ENCODE results near the gene ZNF740. TPM values are rescaled to one million over a fixed set of nuclear protein-coding genes. Genes with fewer than 3 reads are reported as not detected.
"Not testable (repeated sequence)": the region's sequence is repeated elsewhere in the genome, so short reads cannot be mapped to it uniquely, and the experiment has no call there.

ZNF740 gene
- total RNA-seq, 1 experiment from 2014 or later, result 6.6 TPM

DNA sequence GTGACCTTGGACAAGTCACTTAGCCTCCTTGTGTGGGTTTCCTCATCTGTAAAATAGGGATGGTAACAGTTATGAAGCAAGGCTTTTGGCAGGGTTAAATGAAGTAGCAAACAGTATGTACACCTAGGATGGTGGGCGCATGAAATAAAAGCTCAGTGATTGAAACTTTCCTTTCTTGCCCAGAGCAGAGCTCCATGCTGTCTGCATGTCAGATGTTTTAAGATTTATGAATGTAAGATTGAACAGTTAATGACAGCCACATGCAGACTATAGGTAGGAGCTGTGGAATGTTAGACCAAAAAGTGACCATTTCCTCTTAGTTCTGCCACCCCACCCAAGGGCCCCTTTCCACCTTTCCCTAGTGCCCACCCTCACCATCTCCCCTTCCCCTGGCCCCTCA lies 14.5 kb downstream of the ZNF740 start:
- no peak for DNase-seq (ENCODE audit: low read depth)

DNA sequence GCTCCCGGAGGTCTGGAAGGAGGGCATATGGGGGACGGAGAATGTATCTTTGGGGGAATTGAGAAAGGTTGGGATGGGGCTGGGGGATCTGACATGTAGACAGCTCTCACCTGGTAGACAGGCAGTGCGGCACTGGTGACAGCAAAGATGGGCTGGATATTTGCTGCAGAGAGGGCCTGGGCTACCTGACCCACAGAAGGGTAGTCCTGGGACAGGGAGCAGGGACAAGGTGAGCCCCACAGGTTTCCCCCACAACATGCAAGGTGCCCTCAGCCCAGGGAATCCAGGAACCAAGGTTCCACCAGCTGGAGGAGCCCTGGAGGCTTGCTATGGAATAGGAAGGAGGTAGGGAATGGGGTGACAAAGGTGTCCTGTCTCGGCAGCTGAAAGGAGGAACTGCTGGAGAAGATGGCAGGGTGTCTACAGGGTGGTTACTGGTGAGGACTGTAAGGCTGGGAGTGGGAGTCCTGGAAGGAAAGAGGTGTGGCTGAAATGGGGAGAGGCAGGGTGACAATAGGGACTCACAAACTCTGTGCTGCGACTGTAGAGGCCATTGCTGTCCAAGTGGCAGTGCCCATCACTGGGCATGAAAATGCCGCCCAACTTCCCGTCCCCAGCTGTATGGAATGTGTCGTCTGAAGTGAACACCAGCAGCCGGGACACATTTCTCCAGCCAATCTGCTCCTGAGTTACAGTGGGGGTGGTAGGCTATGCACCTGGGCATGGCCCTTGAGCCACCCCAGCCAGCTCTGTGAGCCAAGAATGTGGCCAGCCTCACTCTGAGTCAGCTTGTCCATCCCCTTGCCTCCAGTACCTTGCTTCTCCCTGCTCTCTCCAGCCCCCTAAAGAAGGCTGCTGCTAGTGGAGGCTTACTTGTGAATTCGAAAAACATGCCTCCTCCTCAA lies 15.2 kb downstream of the ZNF740 start:
- DNase-seq (ENCODE audit: low read depth), result no peak

- DNase-seq (ENCODE audit: low read depth), result no peak
Measured at GRCh38 chr12:53196486-53196885, 16.0 kb downstream of the ZNF740 start.

DNA sequence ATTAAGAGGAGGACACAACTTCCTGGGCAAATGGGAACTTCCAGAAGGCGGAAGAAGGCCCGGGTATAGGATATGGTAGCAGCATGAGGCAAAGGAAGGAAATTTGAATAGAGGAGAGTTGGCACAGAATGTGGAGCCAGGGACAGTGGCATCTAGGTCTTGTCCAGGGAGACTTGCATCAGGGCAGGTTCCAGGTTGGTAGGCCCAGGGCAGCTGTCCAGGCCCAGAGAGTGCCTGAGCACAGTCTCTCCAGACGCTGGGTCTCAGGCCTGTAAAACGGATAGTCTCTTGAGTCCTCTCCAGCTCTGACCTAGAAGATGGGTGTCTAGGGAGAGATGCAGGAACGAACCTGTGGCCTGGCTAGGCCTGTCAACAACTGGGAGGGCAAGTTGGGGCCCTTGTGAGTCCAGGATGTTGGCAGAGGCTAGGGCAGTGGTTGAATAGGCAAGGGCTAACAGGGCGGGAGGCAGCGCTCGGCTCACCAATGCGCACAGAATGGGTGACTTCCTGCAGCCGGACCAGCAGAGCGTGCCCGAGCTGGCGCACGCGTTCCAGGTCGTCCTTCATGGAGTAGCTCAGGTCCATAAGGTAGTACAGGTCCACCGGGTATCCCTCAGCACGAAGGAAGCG lies 16.6 kb downstream of the ZNF740 start:
- DNase-seq (ENCODE audit: low read depth), result no peak

- DNase-seq (ENCODE audit: low read depth), result no peak
Measured at GRCh38 chr12:53198486-53199110, 18.1 kb downstream of the ZNF740 start.

- DNase-seq (ENCODE audit: low read depth), result no peak
Measured at GRCh38 chr12:53199700-53200099, 19.2 kb downstream of the ZNF740 start.

DNA sequence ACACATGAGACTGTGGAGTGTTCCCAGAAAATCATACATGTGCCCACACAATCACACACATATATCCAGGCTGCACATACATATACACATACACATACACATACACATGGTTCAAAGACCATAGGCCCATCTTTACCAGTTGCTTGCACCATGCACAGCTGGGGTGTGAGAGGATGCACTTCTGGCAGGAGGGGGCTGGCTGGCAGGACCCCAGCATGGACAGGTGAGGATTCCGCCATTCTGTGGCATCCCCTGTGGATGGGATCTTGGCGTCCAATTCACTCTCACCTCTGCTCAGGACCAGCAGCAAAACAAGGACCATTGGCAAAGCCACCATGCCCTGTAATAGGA lies 19.6 kb downstream of the ZNF740 start:
- DNase-seq (ENCODE audit: low read depth), result no peak

- DNase-seq (ENCODE audit: low read depth), result no peak
Measured at GRCh38 chr12:53200458-53201176, 20.1 kb downstream of the ZNF740 start.

- no peak for DNase-seq (ENCODE audit: low read depth)
Measured at GRCh38 chr12:53201177-53201541, 20.6 kb downstream of the ZNF740 start.

- DNase-seq (ENCODE audit: low read depth), result no peak
Measured at GRCh38 chr12:53201639-53202038, 21.1 kb downstream of the ZNF740 start.

- not testable (repeated sequence) for DNase-seq (ENCODE audit: low read depth)
Measured at GRCh38 chr12:53202316-53202715, 21.8 kb downstream of the ZNF740 start.

- no peak for DNase-seq (ENCODE audit: low read depth)
Measured at GRCh38 chr12:53204351-53204750, 23.8 kb downstream of the ZNF740 start.

GRCh38 chr12:53205747-53206419 lies 25.4 kb downstream of the ZNF740 start:
- peak; percentile 80 for DNase-seq (ENCODE audit: low read depth)

DNA sequence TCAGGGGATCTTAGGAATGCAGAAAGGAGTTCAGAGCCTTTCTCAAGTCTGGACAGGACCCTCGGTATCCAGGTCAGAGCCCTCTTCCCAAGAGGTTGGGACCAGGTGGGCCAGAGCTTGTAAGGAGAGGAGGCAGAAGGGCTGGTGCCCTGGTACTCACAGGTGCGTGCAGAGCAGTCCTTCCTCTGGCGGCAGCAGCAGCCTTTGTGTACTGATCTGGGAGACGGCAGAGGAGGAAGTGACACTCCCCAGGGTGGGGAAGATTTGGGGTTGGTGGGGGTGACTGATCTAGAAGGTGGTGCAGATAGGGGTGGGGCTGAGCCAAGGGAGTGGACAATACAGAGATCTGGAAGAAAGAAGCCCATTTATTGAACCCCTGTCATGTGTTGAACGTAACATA lies 26.5 kb downstream of the ZNF740 start, which contains the start of gene ITGB7:
Gene ITGB7 (minus strand): TSS at position 210 of the 400 bp plus-strand sequence. CDS start 6,808 bp downstream, outside the sequence.
- no peak for DNase-seq (ENCODE audit: low read depth)

DNA sequence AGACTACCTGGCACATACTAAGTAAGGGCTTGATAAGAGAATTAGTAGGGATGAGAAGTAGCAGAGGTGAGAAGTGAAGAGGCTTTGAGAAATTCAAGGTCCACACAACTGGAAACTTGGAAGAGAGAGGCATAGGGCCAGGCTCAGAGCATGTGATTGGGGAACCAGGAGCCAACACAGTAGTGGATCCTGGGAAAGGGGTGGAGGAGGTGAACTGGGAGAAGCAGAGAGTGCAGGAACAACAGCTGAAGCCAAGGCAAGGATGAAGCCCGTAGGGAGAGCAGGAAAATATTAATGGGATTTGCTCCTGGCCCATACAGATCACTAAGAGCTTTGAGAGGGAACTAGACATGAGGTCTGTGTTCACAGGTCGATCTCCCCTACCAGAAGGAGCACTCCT lies 27.9 kb downstream of the ZNF740 start:
- DNase-seq (ENCODE audit: low read depth), result no peak

DNA sequence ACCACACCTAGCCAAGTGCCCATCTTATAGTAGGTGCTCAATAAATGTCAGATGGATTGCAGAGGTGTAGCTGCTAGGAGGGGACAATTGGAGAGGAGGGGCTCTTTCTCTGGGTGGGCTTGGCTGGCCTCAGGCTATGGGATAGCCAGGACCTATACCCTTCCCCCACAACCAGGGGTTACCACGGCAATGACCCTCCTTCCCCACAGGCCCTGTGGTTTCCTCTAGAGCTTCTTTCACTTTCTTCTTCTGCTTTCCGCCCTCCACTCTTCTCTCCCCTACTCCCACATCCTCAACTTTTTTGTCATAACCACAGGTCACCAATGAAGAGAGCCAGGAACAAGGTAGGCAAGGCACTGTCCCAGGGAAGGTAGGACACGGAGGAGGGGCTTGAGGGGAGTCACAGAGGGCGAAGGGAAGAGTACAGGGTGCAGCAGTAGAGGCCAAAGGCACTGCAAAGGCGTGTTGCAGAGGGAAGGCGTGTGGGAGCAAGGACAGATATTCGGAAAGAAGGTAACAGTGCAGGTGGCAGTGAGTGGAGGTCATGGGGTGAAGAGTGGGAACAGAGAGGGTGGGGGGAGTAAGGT lies 28.4 kb downstream of the ZNF740 start:
- DNase-seq (ENCODE audit: low read depth), result no peak

DNA sequence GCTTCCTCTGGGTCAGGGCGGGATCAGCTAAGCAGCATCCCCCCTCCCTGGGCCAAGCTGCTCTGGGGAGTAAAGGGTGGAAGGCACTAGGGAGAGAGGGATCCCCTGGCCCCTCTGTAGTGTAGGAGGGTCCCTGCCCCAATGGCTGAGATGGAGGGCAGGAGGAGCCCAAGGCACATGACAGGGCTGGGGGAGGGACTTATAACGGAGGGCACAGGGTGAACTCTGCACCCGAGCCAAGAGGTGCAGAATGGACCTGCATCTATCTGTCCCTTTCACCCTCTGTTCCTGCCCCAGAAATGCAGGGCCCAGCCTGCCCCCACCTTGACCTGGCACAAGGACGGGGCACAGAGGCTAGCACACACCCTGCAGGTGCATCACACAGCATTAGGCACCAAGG lies 30.3 kb downstream of the ZNF740 start:
- no peak for DNase-seq (ENCODE audit: low read depth)

GRCh38 chr12:53211476-53212381 lies 31.2 kb downstream of the ZNF740 start:
- DNase-seq (ENCODE audit: low read depth), result no peak

- peak; percentile 34 for DNase-seq (ENCODE audit: low read depth)
Measured at GRCh38 chr12:53212931-53213330, 32.4 kb downstream of the ZNF740 start.

DNA sequence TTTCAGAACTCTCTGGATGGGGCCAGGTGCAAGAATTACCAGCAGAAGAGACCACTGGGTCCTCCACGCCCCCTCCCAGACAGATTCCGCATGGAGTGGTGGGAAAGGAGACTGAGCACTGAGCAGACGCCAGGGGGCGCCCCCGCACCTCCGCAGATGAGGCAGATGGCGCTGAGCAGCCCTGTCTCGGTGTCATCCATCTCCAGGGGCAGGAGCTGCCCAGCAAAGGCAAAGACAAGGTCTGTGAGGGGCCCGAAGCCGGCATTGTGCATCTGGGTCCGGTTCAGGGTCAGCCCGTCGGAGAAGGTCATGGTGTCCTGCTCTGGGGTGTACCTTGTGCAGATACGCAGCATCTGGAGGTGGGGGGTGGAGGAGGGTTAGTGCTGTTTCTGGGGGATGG lies 32.8 kb downstream of the ZNF740 start:
- peak; percentile 61 for DNase-seq (ENCODE audit: low read depth)
